ENCODE results near the gene ENAH.

Gene ENAH

DNA sequence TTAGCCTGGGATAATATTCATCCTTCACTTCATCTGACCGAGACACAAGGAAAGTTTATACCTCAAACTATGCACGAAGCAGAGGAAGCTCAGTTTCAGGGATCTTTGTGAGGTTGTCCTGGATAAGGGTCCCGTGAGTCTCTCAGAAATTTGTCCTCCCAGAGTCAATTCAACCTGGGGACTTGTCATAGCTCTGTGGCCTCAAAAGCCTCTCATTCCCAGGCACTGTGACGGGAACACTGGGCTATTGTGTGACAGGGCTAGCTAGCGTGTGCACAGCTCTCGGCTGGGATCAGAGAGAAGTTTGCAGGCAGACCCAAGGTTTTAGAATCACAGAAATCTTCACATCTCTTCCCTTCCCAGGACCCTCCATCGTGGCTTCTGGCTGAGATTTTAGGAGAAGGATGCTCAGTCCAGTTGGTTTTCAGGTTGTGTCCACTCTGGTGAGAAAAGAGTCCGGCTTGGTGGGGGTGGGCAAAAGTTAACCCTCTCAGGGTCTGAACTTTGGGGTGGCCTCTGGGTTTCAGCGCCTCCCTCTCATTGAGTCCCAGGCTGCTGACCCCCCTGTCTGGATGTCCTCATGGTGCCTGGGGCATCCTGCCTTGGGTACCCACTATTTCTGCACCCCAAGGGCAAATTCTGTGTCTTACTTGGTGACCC lies 204.6 kb downstream of the ENAH start:
- no peak for DNase-seq

DNA sequence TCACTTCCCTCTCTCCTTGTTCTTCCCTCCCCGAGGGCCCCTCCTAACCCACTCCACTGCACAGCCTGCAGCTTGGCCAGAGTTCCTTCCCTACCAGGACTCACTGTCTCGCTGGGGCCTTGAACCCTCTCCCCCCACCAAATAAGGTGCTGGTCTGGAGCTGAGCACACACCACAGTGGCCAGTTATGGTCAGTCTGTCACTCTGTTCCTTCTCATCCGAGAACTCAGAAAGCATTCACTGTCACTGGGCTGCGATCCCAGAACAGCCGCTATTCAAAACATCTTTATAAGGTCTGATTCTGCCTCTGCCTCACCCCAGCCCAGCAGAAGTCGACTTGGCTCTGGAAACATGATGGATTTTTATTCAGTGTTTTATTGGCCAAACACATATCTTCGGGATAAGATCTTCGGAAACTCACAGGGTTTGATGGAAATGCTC lies 205.3 kb downstream of the ENAH start:
- no peak for DNase-seq

- no peak for DNase-seq
These were observed 205.8 kb downstream of the ENAH start for GRCh38 chr1:225446981-225447615.

DNA sequence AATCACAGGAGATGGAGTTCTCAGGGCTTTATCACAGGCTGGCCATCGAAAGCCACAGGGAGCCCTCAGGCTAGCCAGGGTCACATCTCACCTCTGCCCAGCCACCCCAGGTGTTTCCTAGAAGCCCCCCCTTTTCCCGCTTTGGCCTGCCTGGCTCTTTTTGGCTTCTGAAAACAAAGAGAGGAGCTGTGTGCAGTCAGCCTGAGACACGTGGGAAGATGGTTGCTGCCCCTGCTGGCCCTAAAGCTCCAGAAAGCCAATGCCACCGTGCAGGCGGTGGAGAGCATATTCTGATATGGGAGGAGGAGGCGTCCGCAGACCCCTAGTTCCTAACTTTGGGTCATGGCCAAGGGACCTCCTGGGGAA lies 206.3 kb downstream of the ENAH start:
- DNase-seq = no peak

DNA sequence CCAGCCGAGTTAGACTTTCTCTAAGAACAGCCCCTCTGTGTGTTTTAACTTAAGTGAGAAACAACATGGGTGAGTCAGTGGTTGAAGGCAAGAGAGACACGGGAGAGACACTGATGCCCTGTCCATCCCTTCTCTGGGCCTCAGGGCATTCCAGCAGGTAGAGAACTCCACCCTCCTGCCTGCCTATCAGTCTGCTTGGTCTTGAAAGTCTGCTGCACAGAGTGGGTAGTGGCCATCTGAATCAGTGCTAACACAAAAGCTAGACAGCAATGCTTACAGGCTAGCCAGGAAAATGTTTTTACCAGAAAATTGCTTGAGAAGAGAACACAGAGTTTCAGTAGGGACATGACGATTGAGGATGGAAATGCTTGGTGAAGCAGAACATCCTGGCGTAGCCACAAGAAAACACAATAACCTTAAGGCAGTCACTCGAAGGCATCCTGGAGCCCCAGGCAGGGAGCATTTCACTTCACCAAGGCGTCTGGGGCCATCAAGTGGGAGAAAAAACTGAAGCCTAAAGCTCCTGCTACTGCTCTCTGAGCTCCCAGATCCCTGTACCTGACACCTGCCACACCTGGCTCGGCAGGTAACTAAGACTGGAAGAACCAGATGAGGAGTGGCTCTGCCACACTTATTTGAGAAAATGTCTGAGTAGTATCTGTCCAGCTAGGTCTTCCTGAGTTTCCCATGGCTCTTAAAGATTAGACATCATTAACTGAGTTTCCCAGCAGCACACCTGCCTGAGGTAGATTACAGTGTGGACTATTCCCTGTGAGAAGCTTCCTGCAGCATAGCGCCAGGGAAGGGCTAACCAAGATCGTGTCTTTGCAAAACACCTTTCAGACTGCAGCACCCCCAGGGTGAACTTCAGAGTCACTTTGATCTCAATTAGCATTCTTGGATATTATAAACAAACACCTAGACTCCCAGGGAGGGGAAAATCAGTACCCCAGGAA lies 207.0 kb downstream of the ENAH start:
- DNase-seq = no peak

DNA sequence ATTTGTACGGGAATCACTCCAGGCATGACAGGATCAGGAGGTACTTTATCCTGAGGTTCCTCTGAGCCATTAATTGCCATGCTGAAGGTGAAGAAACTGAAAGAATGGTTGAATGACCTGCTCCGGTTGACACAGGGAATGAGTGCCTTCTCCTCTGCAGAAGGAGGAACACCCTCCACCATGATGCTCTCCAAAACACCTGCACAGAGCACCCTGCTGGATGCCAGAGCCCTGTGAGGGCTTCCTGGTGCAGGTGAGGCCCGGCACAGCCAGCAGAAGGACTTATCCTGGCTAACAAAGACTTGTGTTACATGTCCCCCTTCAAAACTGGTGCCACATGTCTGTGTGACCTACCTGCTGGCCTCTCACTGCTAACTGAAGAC lies 210.8 kb downstream of the ENAH start:
- no peak for DNase-seq

DNA sequence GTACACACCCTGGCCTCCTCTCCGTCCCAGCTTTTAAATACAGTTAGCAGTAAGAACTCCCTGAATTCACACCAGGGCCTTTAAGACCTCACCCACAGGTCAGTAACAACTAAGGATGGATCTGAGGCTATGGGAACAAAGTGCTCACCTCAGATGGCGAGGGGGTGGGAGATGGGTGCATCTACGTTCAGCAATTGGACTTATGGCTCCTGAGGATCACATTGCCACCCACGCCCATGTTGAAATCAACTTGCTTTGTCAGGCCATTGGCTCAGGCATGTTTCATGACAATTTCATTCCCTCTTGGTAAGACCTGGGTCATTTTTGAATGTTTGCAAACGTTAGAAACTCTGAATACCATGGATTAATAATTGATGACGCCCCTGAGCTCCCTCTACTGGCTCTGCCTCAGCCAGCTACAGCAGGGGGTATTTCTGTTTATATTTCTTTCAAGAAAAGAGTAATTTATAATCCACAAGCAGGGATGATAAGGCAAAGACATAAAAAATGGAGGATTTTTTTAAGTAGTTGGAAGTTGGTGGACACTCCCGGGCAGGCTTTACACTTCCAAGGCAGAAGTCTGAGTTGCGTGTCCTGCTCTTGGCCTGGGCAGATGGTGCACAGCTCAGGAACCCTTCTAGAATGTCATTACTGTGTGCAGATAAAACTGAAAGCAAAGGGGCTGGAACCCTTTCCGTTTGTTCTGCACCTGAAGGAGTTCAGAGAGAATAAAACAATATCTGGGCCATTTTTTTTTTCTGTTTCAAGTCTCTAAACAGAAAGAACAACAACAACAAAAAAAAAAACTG lies 211.4 kb downstream of the ENAH start:
- no peak for DNase-seq

DNA sequence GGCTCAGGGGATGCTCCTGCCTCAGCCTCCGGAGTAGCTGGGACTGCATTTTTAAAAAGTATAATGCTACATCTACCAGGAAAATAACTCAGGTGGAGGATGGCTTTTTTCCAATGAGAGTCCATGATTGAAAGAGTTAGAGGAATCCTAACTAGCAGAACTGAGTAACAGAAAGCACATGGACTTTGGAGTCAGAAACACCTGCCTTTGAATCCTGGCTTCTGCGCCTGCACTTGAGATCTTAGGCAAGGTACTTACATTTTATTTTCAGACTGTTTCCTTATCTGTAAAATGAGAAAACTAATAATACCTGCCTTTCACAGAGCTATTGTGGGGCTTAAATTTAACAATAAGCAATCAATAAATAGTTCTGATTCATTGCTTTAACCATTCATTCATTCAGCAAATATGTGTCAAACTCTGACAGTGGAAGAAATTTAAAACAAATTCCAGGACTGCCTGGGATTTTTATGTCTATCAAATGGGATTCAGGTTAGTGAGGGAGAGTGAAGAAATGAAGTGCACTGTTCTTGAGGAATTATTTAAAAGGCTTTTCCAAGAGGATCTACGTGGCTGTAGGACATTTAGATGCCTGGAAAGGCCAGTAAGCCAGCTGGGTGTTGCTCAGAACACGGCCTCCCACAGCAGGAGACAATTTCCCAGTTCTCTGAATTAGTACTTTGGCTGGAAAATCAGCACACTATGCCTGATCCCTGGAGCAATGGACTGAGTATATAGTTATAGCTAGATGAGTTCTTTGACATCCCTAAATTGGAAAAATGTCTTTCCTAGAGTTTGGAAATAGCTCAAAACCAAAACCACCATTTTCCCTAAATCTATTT lies 212.3 kb downstream of the ENAH start:
- DNase-seq = no peak

GRCh38 chr1:225437710-225438437 lies 215.0 kb downstream of the ENAH start:
- no peak for DNase-seq

Measured in CD4-positive, alpha-beta T cell treated with Interleukin-17A for 1 hour (primary cell).